ENCODE results near the gene EBF4.

The EBF4 gene

GRCh38 chr20:2698186-2698817 lies 5.7 kb downstream of the EBF4 start:
- TF ChIP-seq CTCF (conservative IDR thresholded peaks at IDR 0.05) (no peak), ZFX (IDR thresholded peaks at IDR 0.05) (no peak)
- no peak overlapping the region for H3K27ac ChIP-seq

GRCh38 chr20:2698912-2699311 lies 6.3 kb downstream of the EBF4 start:
- TF ChIP-seq CTCF (conservative IDR thresholded peaks at IDR 0.05) (no peak), ZFX (IDR thresholded peaks at IDR 0.05) (no peak)
- H3K27ac ChIP-seq = no peak overlapping the region

- TF ChIP-seq ZFX (IDR thresholded peaks at IDR 0.05) (no peak), CTCF (conservative IDR thresholded peaks at IDR 0.05) (no peak)
- H3K27ac ChIP-seq = no peak overlapping the region
These were observed 7.3 kb downstream of the EBF4 start for GRCh38 chr20:2699775-2700413.

- no peak overlapping the region for H3K27ac ChIP-seq
- TF ChIP-seq ZFX (IDR thresholded peaks at IDR 0.05) (no peak), CTCF (conservative IDR thresholded peaks at IDR 0.05) (no peak)
These were observed 8.5 kb downstream of the EBF4 start for GRCh38 chr20:2700913-2701620.

- no peak for TF ChIP-seq ZFX (IDR thresholded peaks at IDR 0.05)
- H3K27ac ChIP-seq = no peak overlapping the region
These were observed 9.1 kb downstream of the EBF4 start for GRCh38 chr20:2701671-2702081.

- H3K27ac ChIP-seq = no peak overlapping the region
- TF ChIP-seq ZFX (IDR thresholded peaks at IDR 0.05) (no peak), CTCF (conservative IDR thresholded peaks at IDR 0.05) (no peak)
These were observed 11.3 kb downstream of the EBF4 start for GRCh38 chr20:2703716-2704475.

- no peak for TF ChIP-seq CTCF (conservative IDR thresholded peaks at IDR 0.05)
- no peak for TF ChIP-seq ZFX (IDR thresholded peaks at IDR 0.05)
- no peak overlapping the region for H3K27ac ChIP-seq
These were observed 13.5 kb downstream of the EBF4 start for GRCh38 chr20:2705931-2706645.

Data from C4-2B (cell line).